ENCODE measurements around the gene FAM168A.

Gene FAM168A

GRCh38 chr11:73363147-73363546 is 234.8 kb downstream of the FAM168A start:
- no peak for DNase-seq

GRCh38 chr11:73361953-73362776 is 235.7 kb downstream of the FAM168A start:
- DNase-seq: peak in 1 of 3 donors; percentile 30

GRCh38 chr11:73360743-73361369 is 237.1 kb downstream of the FAM168A start:
- DNase-seq: no peak

- peak in 2 of 3 donors; percentile 17 to 41 for DNase-seq
Measured at GRCh38 chr11:73359930-73360742, 237.8 kb downstream of the FAM168A start.

GRCh38 chr11:73359341-73359740 is 238.6 kb downstream of the FAM168A start:
- DNase-seq: peak; percentile 35 to 56 (median 44)

GRCh38 chr11:73358071-73358470 is 239.8 kb downstream of the FAM168A start:
- DNase-seq: no peak

- DNase-seq: no peak
Measured at GRCh38 chr11:73356979-73357860, 240.7 kb downstream of the FAM168A start.

- DNase-seq: no peak
Measured at GRCh38 chr11:73355109-73355508, 242.8 kb downstream of the FAM168A start.

GRCh38 chr11:73353422-73353821 is 244.5 kb downstream of the FAM168A start:
- no peak for DNase-seq

GRCh38 chr11:73350908-73351636 is 246.8 kb downstream of the FAM168A start:
- DNase-seq: peak; percentile 78 to 85 (median 80)
